Stimulated activated CD4-positive, alpha-beta T cell treated with anti-CD3 and anti-CD28 coated beads, Interleukin-4, amount 100 ng/mL, for 4 hours (primary cell): ENCODE results near the gene ABCB4.

Source experiments
- DNase-seq, 2 experiments: peaks; one replicate each; pipeline ENCODE4 v3.0.0-alpha.2; 2020

The ABCB4 gene

DNA sequence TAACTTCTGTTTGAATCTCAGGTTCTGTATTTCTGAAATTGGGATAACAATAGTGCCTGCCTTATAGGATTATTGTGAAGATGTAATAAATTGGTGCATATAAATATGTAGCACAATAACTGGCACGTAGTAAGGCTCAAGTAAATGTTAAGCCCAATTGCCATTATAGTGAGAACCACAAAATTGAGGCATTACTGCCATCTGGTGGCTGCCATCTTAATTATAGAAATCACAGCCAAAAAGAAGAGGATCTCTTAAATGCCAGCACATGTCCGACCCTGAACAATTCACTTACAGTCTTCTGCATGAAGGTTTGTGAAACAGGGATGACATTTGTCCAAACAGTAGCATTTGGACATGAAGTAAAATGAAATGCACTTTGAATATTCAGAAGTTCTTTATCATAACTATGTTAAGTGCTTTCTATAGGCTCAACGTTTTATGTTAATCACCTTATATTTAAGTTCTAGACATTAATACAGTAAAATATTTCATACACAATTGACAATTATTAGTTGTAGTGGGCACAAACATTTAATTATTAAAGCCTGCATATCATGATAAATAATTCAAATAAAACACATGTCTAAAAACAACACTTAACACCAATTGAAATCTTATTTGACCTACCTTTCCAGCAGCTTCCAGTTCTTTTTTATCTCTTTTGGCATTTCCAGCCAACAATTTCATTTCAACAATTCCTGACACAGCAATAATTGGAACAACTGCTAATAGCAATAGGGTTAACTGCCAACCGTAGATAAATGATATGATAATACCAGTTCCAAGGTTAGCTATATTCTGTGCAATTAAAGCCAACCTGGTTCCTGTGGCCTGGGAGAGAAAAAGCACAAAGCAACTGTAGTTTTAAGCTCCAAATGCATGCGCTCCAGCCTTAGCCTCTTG is 58.5 kb downstream of the ABCB4 start:
- peak; percentile 36 to 53 for DNase-seq

DNA sequence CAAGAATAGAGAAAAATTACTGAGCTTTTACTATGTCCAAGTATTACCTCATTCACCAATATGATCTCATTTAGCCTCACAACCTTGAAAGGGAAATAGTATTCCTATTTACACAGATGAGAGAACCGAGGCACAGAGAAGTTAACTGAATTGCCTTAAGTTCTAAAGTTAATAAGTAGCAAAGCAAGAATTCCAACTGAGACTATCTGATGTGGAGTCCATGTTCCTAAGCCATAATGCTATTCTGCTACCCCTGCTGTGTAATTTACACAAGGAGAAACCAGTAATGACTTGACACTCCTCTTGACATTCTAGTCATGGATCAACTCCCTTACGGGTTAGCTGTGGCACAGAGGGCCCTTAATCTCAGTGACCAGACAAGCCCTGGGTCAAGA is 60.7 kb downstream of the ABCB4 start:
- DNase-seq = no peak

DNA sequence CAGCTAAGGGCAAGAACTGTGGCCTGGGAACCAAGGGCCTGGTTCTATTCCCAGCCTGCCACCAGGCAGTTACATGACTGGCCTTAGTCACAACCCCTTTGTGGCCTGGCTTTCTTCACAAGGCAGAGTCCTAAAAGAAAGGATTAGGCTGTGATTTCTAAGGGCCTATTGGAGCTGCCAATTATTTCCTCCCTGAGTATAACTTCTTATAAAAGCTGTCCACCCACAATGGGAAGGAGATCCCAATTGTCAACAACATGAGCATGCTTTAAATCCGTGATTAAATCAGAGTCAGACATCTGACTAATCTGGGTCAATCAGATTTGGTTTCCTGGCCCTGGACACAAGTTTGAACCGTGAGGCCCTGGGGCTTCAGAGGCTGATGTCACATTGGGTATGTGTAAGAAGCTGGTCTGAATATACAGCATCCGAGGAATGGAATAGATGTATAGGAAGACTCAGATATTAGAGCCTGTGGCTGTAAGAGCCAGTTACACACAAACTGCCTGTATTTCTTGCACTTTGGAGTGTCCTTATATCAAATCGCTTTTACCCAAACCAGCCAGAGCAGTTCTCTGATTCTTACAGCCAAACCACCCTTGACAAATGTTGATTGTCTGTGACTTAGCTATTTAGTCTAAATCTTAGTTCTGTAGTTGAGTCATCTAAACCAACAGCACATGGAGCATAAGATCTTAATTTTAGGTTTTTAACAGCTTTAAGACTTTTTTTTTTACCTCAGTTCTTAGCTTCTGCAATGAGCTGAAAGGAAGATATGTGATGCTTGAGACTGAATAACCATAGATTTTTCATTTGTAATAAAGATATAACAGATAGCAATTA is 61.3 kb downstream of the ABCB4 start:
- DNase-seq = no peak

DNA sequence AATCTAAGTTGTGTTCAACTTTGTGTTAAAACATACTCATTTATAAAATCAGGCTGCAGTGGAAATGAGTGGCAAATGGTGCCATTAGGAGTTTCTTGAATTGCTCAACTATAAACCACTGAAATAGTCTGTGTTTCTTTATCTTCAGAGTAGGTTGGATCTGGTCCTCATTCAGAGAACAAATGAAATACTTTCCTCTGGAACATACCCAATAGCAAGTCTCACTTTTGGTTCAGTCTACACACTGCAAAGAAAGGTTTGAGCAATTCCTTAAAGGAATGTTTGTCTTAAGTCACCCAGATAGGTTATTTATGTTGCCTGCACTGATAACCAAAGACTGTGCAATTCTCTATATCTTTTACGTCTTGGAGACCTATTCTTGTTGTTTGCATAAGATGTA is 62.5 kb downstream of the ABCB4 start:
- DNase-seq = no peak

DNA sequence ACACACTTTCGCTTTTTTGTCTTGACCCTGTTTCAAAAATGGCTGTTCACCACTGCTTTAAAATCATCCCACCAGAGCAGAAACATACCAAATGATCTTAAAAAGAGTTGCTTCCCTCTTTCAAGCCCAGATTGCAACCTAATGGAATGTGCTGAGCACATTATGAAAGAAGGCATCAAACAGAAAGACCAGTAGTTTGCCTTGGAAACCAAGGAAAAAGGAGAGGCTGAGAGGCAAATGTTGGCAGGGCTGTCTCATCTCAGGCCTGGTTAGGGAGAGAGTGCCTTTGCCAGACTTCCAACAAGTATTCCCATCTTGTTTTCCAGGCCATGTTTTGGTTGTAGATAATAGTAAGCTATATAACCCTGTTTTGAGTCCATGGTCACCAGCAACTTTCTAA is 64.3 kb downstream of the ABCB4 start:
- no peak for DNase-seq

DNA sequence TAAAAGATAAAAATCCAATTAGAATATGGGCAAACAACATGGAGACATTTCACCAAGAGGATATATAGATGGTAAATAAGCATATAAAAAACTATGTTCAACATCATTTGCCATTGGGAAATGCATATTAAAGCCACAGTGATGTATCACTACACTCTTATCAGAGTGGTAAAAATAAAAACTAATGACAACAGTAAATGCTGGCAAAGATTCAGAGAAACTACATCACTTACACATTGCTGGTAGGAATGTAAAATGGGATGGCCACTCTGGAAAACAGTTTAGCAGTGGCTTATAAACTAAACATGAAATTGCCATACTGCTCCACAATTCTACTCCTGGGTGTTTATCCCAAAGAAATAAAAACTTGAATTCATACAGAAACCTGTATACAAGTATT is 70.8 kb downstream of the ABCB4 start:
- no peak for DNase-seq

DNA sequence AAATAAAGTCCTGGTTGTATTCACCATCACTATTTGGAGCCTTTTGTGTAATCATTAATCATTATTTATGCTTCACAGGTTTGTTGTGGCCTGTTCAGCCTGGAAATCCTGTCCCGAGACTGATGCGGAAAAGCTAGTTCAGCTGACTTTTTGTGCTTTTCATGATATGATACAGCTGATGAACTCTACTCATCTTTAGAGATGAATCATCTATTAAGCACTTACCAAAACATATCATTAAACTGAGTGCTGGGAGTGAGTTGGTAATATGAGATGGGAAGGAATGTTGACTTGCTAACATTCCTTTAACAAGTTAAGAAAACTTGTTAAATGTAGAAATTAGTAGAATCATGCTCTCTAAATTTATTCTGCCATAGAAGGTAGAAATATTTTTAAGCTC is 77.0 kb downstream of the ABCB4 start:
- no peak for DNase-seq

DNA sequence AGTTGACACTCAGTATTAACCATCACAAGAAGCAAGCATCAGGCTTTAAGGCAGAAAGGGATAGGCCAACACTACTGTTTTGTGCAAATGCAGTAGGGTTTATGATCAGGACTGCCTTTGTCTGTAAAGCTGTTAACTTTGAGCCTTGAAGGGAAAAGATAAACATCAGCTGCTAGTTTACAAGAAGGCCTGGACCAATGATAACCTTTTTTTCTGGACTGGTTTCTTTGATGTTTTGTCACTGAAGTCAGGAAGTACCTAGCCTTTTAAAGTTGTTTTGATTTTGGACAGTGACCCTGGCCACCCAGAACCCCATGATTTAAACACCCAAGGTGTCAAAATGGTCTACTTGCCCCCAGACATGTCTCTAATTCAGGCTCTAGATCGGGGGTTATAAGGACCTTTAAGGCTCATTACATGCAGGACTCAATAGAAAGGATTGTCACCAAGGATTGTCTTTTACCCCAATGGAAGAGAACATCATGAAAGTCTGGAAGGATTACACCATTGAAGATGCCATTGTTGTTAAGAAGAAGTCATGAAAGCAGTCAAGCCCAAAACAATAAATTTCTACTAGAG is 79.9 kb downstream of the ABCB4 start:
- no peak for DNase-seq

DNA sequence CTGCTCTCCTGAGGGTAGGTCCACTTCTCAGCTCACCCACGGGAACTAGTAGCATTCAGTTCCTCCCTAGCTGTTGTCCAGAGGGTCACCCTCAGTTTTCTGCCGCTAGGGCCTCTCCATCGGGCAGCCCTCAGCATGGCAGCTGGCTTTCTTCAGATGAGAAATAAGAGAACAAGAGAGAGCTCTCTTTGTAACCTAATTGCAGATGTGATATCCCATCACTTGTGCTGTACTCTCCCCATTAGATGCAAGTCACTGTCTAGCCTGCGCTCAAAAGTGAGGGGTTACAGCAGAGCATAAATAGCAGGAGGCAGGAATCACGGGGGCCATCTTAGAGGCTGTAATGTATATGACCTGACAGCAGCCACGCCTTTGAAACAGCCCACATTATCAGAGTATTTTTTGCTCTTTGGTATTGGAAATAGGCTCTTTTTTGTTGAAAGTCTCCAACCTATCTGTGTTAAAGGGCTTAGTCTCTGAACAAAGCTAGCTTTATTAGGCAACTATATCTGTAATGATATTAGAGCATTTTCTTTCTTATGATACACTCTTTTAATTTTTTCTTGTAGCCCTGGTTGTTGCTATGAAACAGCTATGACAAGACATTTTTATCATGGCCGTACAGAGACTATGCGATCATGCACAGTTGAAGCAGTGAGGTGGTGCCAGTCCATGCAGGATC is 84.3 kb downstream of the ABCB4 start:
- DNase-seq = no peak

DNA sequence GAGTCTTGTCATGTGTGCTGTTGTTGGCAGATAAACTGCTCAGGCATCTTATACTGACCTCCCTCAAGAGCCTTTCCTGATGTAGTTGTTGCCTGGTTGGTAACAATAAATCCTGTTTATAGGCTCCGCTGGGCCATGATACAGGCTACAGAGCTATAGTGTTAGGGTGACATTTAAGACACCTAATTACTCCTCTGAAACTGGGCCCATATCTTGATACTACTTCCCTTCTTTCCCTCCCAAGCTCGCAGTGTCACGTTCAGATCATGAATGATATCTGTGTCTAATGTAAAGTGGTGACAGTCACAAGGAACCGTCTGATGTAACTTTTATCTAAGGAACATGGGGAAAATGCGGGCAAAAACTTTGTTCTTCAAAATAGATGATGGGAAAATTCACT is 94.6 kb downstream of the ABCB4 start:
- no peak for DNase-seq

DNA sequence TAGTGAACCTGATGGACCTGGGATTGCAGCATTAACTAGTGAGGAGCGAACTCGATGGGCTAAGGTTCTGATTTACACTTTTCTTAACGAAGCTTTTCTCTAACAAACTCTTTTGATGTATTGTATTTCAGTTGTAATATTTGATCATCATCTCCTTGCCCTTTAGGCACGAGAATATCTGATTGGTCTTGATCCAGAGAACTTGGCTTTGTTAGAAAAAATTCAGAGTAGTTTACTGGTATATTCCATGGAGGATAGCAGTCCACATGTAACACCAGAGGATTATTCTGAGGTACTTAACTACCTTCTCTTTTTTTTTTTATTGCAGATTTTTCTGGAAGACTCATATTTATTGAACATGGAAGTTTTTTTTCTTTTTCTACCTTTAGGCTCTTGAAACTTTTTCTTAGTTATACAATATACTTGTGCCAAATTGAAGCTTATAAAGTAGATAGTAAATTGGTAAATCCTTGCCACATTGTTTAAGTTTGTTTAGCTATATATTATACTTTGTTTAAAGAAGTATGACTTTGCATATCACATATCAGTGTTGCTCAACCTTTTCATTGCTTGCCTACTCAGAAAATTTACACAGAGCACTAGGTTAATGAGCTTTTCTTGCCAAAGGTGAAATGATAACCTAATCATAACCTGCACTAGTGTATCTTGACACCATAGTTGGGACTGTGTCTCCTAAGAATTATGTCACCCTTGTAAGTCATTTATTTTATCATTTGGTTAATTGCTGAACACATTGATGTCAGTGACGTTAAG is 99.6 kb downstream of the ABCB4 start:
- DNase-seq = no peak

DNA sequence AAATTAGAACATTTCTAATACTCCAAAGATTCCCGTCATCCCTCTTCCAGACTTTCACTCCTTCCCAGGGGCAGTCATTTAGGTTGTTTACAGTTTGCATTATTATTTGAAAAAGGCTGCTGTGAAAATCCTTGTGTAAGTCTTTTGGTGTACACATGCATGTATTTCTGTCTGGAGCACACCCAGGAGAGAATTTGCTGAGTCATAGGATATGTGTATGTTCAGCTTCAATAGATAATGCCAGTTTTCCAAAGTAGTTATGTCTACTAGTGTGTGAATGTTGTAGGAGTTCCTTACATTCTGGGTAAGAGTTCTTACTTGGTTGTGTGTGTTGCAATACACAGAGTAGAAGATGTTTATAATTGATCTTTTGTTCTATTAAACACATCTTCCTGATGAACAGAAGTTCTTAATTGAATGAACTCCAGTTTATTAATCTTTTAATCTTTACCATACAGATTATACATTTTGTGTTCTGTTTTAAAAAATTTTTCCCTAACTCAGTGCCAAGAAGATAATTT is 104.8 kb downstream of the ABCB4 start:
- no peak for DNase-seq

DNA sequence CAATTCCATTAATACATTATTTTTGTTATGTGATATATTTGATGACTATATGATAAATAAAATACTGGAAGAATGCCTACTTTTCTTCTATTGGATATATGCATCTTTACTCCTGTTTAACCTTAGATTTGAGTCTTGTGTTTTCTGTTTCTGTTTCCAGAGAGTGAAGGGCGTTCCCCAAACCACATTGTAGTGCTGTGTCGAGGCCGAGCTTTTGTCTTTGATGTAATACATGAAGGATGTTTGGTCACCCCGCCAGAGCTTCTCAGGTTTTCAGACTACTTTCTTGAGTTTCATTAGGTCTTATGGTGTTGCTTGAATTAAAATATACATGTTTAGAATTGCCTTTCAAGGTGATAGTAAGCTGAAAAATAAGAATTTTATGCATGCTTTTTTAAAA is 106.3 kb downstream of the ABCB4 start:
- DNase-seq = peak in 1 of 2 experiments; percentile 2

DNA sequence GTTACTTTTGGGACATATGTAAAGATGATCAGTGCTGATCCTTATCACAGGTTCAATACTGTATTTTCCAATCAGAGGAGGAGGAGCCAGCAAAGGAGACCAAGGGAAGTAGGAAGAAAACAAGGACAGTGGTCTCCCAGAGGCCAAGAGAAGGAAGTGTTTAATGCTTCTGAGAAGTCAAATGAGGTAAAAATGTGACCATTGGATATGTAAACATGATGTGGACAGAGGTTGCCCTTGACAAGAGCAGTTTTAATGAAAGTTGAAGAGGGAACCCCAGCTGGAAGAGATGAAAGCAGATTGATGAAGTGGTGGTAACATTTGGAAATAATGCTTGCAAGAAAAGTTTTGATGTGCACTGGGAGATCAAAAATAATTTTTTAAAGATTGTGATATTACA is 111.2 kb downstream of the ABCB4 start:
- DNase-seq = no peak

DNA sequence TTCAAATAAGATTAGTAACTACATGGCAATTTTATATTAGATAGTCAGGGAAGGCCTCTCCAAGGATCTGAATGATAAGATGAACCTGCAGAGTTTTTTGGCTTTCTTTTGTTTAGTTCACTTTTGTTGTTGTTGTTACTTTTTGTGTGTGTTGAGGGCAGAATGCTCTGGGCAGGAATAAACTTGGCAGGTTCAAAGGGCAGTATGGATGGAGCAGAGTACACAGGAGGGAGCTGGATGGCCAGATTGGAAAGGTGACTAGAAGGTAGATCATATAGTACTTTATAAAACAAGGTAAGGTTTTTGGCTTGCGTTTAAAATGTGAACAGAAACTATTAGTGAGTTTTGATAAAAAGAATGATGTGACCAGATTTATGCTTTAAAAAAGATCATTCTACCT is 112.1 kb downstream of the ABCB4 start:
- DNase-seq = no peak

DNA sequence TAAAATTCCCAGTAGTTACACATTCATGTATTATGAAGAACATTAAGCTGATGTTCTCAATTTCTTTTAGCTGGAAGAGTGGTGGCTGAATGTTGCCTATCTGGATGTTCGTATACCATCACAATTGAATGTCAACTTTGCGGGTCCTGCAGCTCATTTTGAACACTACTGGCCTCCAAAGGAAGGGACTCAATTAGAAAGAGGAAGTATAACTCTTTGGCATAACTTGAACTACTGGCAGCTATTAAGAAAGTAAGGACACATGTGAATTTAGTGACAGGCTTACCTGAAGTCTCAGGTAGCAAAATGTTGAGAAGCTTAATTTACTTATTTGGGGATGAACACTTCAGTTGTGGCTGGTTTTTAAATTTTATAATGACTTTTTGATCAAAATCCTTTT is 114.2 kb downstream of the ABCB4 start:
- DNase-seq = no peak

DNA sequence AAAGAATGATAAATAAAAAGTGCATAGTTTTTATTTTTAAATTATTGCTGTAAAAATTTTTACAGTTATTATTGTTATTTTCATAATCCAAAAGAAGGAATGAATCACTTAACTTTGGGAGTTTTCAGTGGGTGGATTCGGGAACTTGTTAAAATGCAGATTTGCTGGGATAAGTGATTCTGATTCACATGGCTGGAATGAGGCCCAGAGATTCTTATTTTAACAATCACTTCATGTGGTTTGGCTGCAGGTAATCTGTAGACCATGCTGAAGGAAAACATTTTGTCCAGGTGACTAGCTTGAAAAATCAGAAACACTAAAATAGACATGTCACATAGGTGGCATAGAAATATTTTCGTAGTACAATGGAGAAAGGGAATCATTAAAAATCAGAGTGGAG is 116.1 kb downstream of the ABCB4 start:
- no peak for DNase-seq

DNA sequence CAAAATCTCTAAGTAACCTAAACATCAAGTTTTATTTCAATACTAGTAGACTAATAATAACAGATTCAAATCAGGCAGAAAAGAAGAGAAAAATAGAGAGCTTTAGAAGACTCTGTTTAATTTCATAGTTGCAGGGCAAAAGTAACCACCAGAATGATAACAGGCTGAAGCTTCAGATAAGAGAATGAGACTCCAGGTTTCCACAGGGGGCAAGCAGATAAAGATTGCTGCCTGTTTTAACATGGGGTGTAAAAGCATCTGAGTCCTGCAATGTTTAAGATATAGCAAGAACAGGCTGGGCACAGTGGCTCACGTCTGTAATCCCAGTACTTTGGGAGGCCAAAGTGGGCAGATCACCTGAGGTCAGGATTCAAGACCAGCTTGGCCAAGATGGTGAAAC is 119.0 kb downstream of the ABCB4 start:
- no peak for DNase-seq

DNA sequence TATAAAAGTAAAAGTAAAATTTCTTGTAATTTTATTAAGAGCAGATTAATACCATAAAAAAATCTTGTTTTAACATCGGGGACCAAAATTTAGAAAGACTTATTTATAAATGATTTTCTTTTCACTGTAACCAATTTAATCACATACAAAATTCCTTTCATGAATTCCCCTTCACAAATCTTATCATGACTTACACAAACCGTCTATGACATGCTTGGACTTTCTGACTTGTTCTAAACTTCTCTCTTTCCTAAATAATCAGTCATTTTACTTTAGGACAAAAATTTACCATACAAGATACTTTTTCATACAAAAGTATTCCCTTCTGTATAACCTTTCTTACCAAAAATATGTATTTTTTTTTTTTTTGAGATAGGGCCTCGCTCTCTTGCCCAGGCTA is 120.7 kb downstream of the ABCB4 start:
- DNase-seq = no peak
